A549 (cell line): ENCODE measurements around the gene PLOD3.

Experiments
- MAZ ChIP-seq: fragments of 150-350 bp; IDR thresholded peaks from 2 replicates; pipeline ENCODE4 v1.6.1; 2014; ENCODE audit warnings: antibody characterized with exemption, low read depth, low read length, borderline replicate concordance
- POLR2A ChIP-seq: IDR thresholded peaks from 2 replicates; pipeline ENCODE4 v1.6.1; 2012; ENCODE audit warnings: mild to moderate bottlenecking, low read length
- RFX5 ChIP-seq: fragments of 450-650 bp; IDR thresholded peaks from 2 replicates; pipeline ENCODE4 v1.7.1; 2014; ENCODE audit warnings: antibody characterized with exemption, mild to moderate bottlenecking, moderate library complexity
- TF ChIP-seq, protein P1 (sequence below): fragments of >200 bp; sonication (Bioruptor Twin); formaldehyde crosslinking; IDR thresholded peaks from 3 replicates; pipeline ENCODE4 v1.5.1; 2016

DNA sequence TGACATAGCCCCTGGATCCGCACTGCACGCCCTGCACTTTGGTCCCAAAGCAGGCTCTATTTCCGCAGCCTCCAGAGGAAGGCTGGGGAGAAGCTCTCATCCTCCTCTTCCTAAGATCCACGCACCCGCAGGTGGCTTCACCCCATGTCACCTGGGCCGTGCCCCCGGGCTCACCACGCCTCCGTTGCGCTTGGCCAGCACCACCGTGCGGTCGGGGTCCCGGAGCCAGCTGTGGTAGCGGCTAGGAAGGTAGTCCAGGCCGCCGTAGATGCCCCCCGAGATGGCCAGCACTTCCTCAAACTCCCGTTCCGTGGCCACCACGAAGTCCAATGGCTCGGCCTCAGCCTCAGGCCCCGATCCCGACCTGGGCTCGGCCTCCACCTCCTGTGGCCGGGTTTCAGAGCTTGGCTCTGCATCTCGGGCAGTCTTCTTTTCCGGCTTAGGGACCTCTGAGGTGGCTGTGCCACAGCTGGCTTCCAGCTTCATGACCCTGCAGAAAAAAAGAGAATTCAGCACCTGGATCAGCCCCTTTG lies 43.0 kb downstream of the PLOD3 start:
- TF ChIP-seq RFX5: no peak
- TF ChIP-seq MAZ: no peak
- no peak for TF ChIP-seq POLR2A
- TF ChIP-seq, protein P1, sequence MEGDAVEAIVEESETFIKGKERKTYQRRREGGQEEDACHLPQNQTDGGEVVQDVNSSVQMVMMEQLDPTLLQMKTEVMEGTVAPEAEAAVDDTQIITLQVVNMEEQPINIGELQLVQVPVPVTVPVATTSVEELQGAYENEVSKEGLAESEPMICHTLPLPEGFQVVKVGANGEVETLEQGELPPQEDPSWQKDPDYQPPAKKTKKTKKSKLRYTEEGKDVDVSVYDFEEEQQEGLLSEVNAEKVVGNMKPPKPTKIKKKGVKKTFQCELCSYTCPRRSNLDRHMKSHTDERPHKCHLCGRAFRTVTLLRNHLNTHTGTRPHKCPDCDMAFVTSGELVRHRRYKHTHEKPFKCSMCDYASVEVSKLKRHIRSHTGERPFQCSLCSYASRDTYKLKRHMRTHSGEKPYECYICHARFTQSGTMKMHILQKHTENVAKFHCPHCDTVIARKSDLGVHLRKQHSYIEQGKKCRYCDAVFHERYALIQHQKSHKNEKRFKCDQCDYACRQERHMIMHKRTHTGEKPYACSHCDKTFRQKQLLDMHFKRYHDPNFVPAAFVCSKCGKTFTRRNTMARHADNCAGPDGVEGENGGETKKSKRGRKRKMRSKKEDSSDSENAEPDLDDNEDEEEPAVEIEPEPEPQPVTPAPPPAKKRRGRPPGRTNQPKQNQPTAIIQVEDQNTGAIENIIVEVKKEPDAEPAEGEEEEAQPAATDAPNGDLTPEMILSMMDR: no peak
